T-helper 1 cell treated with Interleukin-12 subunit alpha and Interleukin-12 subunit beta and Interleukin-4 antibody, amounts not matched to agents 30 μg/mL and 1 μg/mL, for 36 hours (primary cell): ENCODE data around the gene SPRR5.

Source experiments
- H3K27ac Mint-ChIP-seq: one replicate; pipeline ENCODE4 v1.8.0; 2021; ENCODE audit warnings: mild to moderate bottlenecking, mixed read lengths
- H3K27me3 Mint-ChIP-seq: one replicate; pipeline ENCODE4 v1.8.0; 2021; ENCODE audit warnings: low read depth, mixed read lengths
- H3K36me3 Mint-ChIP-seq: one replicate; pipeline ENCODE4 v1.8.0; 2021; ENCODE audit warnings: low read depth, mixed read lengths
- H3K4me1 Mint-ChIP-seq: one replicate; pipeline ENCODE4 v1.8.0; 2021; ENCODE audit warnings: low read depth, mixed read lengths
- H3K4me3 Mint-ChIP-seq: one replicate; pipeline ENCODE4 v1.8.0; 2021; ENCODE audit warnings: mild to moderate bottlenecking, moderate library complexity, mixed read lengths
- H3K9me3 Mint-ChIP-seq: one replicate; pipeline ENCODE4 v1.8.0; 2021; ENCODE audit warnings: mixed read lengths

SPRR5 gene

DNA sequence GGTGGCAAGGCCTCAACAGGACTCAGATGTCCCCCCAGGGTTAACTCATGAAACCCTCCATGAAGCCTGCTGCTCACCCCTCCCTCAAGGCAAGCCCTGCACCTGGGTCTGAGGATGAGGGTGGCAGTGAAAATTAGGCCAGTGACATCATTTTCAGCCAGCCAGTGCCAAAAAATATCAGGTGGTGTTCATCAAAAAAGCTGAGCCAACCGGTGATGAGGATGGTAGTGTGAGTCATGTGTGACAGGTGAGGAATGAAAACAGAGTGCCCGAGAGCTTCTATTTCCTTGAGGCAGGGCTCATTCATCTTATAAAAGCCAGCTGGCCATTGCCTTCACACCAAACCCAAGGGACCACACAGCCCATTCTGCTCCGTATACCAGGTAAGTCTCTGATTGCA is 36.7 kb downstream of the SPRR5 start, which contains the start of gene SPRR1A:
SPRR1A (plus strand) TSS at position 339 of the 400 bp plus-strand sequence. CDS start 1,150 bp downstream, outside the sequence.
- H3K27ac Mint-ChIP-seq, result no peak within 1 kb of the TSS
- H3K4me3 Mint-ChIP-seq, result no peak within 1 kb of the TSS
- H3K4me1 Mint-ChIP-seq, result no peaks in the 10 kb centered on the region
- no peaks in the 10 kb centered on the region for H3K36me3 Mint-ChIP-seq
- H3K27me3 Mint-ChIP-seq, result peaks cover 13% of the 10 kb centered on the region
- no peaks in the 10 kb centered on the region for H3K9me3 Mint-ChIP-seq

DNA sequence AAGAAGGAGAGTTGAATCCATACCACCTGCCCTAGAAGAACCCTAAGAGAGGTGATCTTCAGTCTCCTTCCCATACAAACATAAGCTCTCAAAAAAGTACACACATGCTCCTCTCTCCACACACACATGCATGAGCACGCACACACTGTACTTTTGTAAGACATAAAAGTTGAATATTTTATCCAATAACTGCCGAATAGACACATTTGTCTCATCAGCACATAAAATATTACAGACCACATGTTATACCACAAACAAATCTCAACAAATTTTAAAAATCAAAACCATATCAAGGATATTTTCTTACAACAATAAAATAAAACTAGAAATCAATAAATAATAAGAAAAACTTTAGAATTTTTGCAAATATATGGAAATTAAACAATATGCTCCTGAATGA is 39.6 kb downstream of the SPRR5 start:
- Mint-ChIP-seq H3K9me3 (no peaks in the 10 kb centered on the region), H3K27ac (no peak overlapping the region), H3K36me3 (no peaks in the 10 kb centered on the region), H3K4me3 (no peak overlapping the region), H3K4me1 (no peaks in the 10 kb centered on the region), H3K27me3 (peaks cover 16% of the 10 kb centered on the region)

DNA sequence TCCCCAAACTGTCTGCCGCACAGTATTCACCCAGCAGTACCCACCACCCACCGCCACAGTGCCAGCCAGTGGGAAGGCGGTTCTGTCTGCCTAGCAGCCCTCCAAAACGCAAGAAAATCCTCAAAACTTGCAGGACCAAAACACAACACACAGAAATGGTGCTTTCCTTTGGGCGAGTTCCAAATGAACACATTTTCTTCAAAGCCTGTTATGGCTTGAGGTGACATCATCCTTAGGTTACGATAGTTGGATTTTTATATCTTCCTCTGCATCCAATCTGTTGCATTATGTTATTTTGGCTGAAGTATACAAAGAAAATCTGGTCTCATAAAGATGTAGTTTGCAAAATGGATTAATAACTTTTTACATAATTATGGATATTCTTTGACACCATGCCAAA is 46.2 kb downstream of the SPRR5 start:
- Mint-ChIP-seq H3K4me1 (no peaks in the 10 kb centered on the region), H3K9me3 (no peaks in the 10 kb centered on the region), H3K36me3 (no peaks in the 10 kb centered on the region), H3K27ac (no peak overlapping the region), H3K4me3 (no peak overlapping the region), H3K27me3 (peaks cover 15% of the 10 kb centered on the region)

DNA sequence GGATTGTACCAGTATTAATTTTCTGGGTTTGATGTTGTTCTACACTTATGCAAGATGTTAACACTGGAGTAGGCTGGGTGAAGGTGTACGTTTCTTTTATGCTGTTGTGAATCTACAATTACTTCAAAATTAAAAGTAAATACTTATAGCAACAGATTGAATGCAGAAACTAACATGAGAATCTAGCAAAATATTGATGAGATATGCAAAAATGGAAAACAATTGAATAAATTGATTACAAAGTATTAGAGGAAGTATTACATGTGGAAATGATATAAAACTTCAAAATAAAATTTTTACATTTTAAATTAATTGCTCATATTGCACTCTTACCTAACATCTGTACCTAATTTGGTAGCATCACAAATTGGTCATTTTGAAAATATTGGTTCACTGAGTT is 48.8 kb downstream of the SPRR5 start:
- peaks cover 9% of the 10 kb centered on the region for H3K27me3 Mint-ChIP-seq
- no peaks in the 10 kb centered on the region for H3K36me3 Mint-ChIP-seq
- no peaks in the 10 kb centered on the region for H3K4me1 Mint-ChIP-seq
- H3K27ac Mint-ChIP-seq, result no peak overlapping the region
- no peaks in the 10 kb centered on the region for H3K9me3 Mint-ChIP-seq
- no peak overlapping the region for H3K4me3 Mint-ChIP-seq

DNA sequence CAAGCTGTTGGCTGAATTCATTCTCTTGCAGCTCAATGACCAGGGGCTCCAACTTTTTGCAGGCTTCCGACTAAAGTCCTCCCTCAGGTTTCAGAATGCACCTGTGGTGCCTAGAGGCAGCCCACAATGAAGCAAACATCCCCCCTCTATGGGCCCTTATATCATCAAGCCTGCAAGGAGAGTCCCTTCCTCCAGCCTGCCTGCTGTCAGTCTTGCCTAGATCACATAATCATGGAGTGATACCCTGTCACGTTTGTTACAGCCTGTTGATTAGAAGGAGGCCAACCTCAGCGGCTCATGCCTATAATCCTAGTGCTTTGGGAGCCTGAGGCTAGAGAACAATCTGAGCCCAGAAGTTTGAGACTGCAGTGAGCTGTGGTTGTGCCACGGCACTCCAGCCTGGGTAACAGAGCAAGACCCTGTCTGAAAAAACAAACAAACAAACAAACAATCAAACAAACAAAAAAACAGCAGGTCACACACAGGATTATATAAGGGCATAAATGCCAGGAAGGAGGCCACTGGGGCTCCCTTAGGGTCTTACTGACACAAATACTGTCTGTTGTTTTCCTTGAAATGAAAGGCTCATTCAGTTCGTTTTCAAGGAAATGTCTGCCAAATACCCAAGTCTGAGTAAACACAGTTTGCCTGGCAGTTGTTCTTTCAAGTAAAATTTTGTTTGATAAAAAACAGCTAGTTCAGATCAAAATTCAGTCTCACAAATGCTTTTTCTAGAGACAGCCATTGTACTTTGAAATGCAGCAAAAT is 49.8 kb downstream of the SPRR5 start:
- Mint-ChIP-seq H3K4me3 (no peak overlapping the region), H3K4me1 (no peaks in the 10 kb centered on the region), H3K27ac (no peak overlapping the region), H3K27me3 (peaks cover 9% of the 10 kb centered on the region), H3K36me3 (no peaks in the 10 kb centered on the region), H3K9me3 (no peaks in the 10 kb centered on the region)

DNA sequence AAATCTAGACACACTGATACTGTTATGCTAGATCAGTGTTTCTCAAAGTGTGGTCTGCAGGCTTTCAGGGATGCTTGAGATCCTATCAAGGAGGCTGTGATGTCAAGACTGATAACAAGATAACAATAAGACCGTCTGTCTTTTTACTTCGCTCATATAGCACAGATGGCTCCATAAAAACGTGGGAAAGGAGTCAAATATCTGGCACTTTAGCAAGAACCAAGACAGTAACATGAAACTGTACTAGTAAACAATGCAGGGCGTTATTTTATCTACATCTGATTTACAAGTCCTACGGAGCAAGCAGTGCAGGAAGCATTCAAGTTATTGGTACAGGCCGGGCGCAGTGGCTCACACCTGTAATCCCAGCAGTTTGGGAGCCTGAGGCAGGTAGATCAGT is 50.9 kb downstream of the SPRR5 start:
- H3K36me3 Mint-ChIP-seq, result no peaks in the 10 kb centered on the region
- H3K27ac Mint-ChIP-seq, result no peak overlapping the region
- H3K4me1 Mint-ChIP-seq, result no peaks in the 10 kb centered on the region
- H3K27me3 Mint-ChIP-seq, result peaks cover 9% of the 10 kb centered on the region
- H3K9me3 Mint-ChIP-seq, result no peaks in the 10 kb centered on the region
- H3K4me3 Mint-ChIP-seq, result no peak overlapping the region

DNA sequence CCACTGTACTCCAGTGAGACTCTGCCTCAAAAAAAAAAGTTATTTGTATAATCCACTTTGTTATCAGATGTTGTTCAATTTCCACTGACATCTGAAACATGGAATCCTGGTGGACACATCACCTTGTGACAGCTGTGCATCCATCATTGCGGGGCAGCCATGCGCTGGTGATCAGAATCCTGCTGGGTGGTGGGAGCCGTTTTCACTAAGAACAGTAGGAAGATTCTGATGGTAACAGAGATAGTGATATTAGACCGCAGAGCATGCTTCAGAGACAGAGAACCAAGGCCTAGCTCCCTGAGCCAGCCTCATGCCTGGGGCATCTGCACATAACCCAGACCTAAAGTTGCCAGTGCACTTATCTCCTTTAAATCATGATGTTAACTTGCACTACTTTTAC is 51.5 kb downstream of the SPRR5 start:
- H3K9me3 Mint-ChIP-seq, result no peaks in the 10 kb centered on the region
- H3K4me1 Mint-ChIP-seq, result no peaks in the 10 kb centered on the region
- no peak overlapping the region for H3K27ac Mint-ChIP-seq
- peaks cover 9% of the 10 kb centered on the region for H3K27me3 Mint-ChIP-seq
- no peaks in the 10 kb centered on the region for H3K36me3 Mint-ChIP-seq
- H3K4me3 Mint-ChIP-seq, result no peak overlapping the region
